GM18861 (cell line): Measurements from ENCODE around the gene EPB41L4A.

Experiments used
- ATAC-seq: cut with Tn5 transposase; IDR thresholded peaks from one replicate; pipeline ENCODE4 v1.9.1; 2021; ENCODE audit not compliant: unreplicated experiment

The EPB41L4A gene

DNA sequence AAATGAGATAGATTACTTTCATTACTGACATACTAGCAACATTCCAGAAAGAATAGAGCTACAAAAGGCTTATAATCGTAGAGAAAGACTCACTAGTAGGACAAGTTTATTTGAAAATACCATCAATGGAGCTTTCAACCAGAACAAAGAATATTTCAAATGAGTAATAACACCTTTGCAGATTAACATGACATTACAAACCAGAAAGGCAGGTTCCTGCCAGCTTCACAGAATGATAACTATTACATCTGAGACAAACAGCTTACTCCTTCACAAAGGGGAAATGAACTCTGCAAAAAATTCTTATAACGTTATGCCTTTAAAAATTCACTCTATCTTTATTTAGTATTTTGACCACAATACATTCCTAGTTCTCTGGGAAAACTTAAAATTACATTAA, 103.1 kb downstream of the EPB41L4A start:
- ATAC-seq = no peak

DNA sequence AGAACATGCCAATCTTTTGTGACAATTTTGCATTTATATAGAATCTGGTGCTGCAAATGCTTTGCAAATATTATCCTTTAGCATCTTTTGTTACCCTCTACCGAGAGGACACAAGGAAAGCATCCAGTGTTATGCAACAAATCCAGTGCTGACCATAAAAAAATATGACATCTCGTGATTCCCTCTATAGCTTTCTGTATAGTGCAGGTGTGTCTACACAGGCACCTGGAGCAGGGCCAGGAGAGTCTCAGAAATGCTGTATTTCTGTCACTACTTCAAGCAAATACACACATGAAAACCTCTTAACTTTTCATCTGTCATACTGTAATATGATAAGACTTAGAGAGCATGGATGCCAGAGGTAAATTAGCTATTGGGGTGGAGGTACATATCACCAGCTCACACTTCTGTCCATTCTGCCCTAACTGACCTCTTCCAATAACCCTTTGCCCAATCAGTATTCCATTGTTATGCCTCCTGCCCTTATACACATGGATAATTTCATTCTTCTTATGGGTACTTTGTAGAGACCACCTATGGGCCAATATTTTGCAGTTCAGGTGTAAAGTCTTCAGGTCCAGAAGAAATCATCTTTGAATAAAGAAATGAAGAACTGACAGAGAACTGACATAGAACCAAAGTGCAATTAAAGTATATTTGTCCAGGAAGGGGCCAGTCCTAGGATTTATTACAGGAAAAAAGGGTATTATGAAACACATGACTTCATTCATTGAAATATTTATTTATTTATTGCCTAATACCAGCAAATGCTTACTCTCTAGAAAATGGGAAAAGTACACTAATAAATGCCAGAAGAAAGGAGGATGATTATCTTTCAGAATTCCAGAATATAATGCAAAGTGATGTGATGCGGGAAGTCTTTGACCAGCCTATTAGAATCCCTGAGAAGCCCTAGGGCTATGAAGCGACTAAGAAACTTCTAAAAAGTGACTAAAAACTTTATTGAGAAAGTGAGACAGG, 106.5 kb downstream of the EPB41L4A start:
- no peak for ATAC-seq

GRCh38 chr5:112310746-112311145, 108.3 kb downstream of the EPB41L4A start:
- ATAC-seq = no peak

DNA sequence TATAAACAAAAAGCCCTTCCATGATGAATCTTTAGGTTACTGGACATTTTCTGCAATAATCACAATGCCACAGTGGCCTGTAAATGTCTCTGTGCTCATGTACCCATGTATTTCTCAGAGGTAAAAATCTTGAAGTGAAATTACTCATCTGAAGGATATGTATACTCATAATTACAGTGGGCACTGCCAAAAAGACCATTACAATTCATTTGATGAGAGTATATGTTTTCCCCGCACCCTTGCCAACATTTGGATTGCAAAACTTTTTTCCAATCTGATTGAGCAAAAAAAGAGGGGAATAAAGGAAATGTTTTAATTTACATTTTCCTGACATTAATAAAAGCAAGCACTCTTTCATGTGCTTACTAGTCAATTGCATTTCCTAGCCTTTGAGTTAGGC, 110.5 kb downstream of the EPB41L4A start:
- no peak for ATAC-seq

GRCh38 chr5:112306956-112307355, 112.1 kb downstream of the EPB41L4A start:
- ATAC-seq = no peak

DNA sequence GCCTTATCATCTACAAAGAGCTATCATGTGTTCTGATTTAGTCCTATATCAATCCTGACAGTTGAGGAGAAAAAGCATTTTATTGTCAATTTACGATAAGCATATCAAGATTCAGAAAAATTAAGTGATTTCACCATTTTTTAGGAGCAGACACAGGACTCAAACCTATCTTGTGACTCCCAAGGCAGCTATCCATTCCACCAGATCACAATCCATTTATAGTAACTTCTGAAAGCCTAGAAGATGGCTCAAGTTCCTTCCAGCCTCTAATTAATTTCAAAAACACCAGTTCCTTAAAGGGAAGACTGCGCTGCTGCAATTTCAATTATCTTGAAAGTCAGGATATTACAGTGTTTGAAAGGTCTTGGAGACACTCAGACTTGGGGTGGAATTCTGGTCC, 114.3 kb downstream of the EPB41L4A start:
- no peak for ATAC-seq

DNA sequence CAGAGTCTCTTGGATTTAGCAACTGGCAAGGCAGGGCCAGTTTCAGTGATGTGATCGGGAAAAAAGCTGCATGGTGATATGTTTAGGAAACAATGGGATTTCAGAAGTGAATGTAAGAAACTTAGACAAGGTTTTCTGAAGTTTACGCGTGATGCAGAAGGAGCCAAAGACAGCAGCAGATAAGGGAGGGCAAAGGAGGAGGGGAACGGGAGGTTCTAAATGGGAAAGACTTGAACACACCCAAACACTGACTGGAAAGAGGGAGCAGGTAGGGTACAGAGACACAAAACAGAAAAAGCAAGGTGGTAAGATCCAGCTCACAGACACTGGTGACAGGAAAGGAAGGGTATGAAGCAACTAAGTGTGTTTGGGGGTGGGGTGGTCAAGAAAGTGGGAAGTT, 115.4 kb downstream of the EPB41L4A start:
- ATAC-seq = no peak

DNA sequence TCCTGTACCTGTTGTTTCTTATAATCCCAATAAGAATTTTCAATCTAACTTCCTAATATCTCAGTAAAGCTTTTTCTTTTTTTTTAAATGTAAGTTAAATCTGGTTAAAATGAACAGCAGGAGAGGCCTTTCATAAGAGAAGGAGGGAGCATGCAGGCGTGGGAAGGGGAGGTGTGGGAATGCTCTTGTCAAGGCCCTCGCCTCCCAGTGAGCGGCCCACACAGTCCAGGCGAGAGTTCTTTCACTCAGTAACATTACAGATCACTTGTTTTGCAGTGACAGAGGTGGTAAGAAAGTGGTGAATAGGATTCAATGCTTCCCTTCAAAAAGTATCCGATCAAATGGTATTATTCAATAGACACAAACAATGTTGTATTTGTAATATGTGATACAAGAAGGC, 125.0 kb downstream of the EPB41L4A start:
- ATAC-seq = no peak

DNA sequence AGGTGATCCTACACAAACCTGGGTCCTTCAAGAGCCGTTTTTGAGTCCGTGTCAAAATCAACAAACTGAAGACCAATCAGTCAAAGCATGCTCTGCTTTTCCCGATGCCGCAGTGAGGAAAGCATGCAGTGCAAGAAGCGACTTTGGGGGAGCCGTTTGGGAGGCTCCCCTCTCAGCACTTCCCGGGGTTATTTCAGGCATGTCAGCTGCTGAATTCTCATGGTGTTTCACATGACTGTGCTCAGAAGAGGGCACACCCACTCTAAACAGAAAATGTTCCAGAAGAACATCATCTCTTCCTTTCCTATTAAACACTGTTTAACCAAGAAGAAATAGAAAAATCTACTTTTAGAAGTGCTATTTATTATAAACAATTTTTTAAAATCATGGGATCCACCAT, 125.5 kb downstream of the EPB41L4A start:
- ATAC-seq = no peak

DNA sequence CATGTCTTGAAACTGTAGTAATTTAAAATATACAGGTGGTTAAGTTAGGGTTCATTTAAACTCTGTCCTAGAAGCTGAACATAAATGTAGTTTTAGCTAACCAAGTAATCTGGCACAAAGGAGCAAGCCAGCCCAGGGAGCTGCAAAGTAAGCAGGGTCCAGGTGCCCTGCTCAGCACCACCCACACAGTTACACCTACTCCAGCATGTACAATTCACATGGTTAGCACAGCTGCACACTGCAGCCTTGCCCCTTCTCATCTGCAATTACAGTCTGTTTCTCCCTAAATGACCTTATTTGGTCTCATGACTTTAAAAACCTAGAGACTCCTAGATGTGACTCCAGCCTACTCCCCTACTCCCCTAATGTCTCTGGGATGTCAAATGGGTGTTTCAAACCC, 128.4 kb downstream of the EPB41L4A start:
- ATAC-seq = no peak

DNA sequence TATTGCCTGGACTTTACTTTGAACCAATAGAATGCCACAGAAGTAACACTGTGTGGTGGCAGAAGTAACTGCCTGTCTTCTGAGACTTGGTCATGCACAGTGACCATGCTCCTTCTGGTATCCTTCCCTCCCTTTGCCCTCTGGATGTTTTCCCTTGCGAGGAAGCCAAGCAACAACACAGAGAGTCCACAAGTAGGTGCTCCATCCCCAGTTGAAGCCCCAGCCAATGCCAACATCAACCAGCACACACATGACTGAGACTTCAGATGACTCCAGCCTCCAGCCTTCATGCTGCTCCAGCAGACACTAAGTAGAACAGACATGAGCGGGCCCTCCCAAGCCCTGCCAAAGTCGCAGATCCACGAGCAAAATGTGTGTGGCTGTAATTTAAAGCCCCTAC, 129.6 kb downstream of the EPB41L4A start:
- ATAC-seq = no peak

- no peak for ATAC-seq
These were observed 134.8 kb downstream of the EPB41L4A start for GRCh38 chr5:112283943-112284929.

DNA sequence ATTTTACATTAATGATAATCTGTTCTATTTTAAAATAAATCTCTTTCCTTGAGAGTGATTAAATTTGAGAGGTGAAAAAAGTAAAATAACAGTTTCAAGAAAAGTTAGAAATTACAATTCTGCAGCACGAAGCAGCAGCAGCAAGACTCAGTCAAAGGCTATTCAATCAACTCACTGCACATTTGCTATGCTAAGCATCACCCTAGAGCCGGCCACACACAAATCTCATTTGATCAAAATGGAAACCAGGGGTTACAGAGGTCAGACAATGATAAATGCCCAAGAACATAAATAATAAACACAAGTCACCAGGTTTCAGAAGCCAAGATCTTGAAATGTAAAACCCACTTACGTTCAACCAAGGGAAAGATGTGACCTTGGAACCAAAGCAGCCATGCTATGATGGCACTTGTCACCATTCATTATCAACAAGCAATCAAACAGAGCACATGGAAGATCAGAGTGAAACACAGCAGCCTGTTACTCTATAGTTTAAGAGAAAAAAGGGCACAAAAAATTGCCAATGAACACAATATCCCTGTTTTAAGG, 136.0 kb downstream of the EPB41L4A start:
- ATAC-seq = no peak

DNA sequence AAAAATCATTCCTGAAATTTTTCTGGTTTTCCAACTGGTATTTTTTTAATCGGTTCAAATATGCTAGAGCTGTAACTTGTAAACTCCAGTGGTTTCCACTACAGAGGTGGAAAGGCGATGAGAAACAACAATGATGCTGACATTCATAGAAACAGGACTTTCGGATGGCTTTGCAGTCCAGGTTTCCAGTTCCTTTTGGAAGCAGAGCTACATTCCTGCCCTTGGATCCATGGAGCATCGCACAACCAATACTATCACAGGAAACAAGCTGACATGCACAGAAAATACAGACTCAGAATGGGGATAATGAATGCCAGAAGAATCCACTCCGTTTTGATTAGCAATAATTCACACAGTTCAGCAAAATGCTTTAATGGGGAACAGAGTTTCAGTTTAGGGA, 140.0 kb downstream of the EPB41L4A start:
- no peak for ATAC-seq

GRCh38 chr5:112276991-112277390, 142.1 kb downstream of the EPB41L4A start:
- no peak for ATAC-seq

GRCh38 chr5:112275671-112276070, 143.4 kb downstream of the EPB41L4A start:
- ATAC-seq = no peak

DNA sequence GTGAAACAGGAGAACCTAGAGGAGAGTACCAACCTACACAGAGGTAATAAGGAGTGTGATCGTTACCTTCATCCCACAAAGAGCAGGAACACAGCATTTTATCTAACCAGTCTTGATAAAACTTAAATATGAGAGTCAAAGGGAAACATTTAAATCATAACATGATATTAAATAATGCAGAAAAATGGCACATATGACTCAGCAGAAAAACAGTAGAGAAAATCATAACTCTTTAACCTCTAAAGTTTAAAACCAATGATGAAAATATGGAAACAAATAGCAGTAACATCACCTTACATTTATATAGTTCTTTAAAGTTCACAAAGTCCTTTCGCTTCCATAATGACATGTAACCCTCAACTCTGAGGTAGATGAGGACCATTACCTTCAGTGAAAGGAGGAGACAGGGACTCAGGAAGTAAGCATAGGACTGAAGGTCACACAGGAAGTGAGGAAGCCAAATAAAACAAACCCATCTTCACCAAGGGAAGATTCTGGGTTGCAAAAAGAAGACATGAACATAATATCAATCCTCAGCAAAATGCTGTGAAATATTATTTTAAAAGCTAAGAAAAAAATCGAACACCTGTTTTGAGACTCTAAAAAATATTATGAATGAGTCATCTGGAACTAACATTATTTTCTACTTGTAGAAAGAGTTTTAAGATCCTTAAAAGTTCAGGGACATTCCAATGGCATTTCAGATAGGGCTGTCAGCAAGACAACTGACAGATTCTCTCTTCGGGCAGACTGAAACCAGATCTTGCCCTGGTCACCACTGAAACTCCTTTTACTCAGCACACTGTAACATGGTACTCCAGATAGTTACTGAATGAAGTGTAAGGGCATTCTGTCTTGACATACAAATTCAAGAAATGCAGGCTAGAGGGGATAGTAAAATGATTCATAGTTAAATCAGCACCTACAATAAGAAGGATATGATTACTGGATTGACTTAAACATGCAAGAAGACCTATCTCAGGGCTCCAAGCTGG, 148.5 kb downstream of the EPB41L4A start:
- ATAC-seq = no peak

- no peak for ATAC-seq
These were observed 151.8 kb downstream of the EPB41L4A start for GRCh38 chr5:112267231-112267630.

DNA sequence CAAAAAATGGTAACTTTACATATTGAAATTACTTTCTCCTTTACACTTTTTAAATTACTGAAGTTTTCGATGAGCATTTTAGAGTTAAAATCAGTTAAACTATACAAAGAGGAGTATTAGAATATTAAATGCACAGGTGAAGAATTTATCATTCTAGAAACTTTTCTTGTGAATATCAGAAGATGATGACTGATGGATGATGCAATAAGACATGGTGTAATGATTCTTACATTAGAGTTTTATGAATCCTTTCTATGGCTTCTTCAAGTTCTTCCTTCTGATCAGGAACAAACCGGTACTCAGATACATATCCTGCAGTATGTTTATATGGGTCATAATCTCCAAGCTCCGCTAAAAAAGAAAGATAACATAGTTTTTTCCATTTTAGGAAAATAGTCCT, 154.4 kb downstream of the EPB41L4A start:
- ATAC-seq = no peak

GRCh38 chr5:112264151-112264550, 154.9 kb downstream of the EPB41L4A start:
- ATAC-seq = no peak
